Stimulated activated CD4-positive, alpha-beta T cell treated with anti-CD3 and anti-CD28 coated beads, Interleukin-1b, Interleukin-23, amount 100 ng/mL, for 24 hours (primary cell): ENCODE data around the gene AANAT.

Experiments
- DNase-seq, 4 experiments: peaks; one replicate each; pipeline ENCODE4 v3.0.0-alpha.2; 2020; ENCODE audit warnings: low read depth in 4 of 4, low spot score in 1 of 4

The AANAT gene

GRCh38 chr17:76468634-76469010, 1.2 kb downstream of the AANAT start:
- DNase-seq = no peak

DNA sequence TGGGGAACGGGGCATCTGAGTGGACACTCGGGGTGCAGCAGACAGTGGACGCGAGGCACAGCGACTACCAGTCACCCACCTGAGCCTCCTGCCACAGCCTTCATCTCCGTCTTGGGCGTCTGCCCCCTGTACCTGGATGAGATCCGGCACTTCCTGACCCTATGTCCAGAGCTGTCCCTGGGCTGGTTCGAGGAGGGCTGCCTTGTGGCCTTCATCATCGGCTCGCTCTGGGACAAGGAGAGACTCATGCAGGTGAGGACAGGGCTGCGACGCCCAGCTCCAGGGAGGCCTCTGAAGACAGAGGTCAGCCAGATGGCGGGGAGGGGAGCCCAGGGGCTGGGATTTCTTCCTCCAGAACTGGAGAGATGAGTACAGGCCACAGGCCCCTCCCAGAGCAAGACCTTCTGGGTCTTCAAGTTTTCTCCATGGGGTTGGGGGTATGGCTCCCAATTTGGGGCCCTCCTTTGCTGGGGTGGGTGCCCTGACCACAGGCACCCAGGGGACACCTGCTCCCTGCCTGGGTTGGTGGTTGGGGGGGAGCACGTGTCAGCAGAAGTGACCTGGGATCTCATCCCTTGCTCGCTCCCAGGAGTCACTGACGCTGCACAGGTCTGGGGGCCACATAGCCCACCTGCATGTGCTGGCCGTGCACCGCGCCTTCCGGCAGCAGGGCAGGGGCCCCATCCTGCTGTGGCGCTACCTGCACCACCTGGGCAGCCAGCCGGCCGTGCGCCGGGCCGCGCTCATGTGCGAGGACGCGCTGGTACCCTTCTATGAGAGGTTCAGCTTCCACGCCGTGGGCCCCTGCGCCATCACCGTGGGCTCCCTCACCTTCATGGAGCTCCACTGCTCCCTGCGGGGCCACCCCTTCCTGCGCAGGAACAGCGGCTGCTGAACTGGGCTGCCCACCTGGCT, 1.9 kb downstream of the AANAT start:
- DNase-seq = no peak

- DNase-seq = no peak
Observed at GRCh38 chr17:76469991-76470739, 2.8 kb downstream of the AANAT start.

DNA sequence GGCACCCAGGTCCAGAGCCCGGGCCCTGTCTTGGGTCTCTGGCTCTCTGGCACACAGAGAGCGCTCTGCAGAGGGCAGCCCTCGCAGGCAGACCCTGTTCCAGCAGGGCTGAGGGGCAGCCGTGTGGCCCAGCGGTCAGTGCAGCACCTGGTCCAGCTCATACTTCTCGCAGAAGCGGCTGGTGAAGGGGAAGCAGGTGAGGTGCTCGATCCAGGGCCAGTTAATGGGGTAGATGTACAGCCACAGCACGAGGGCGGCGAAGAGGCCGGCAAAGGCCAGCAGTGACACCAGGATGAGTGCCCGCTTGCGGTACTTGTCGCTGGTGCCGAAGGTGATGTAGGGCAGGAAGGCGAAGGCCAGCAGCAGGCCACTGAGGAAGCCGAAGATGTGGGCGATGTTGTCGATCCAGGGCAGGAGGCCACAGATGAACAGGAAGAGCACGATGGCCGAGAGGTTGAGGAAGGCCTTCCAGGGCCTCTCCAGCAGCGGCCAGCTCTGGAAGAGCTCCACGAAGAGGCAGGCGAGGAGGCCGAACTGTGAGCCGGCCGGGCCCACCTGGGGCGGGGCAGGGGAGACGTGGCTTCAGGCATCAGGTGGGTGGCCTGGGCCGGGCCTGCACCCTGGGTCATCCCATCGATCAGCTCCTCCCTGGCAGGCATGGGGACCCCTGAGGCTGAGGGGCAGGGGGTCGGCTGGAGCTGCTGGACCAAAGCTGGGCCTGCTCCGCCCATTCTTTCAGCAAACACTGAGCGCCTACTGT, 4.3 kb downstream of the AANAT start:
- no peak for DNase-seq

- no peak for DNase-seq
Observed at GRCh38 chr17:76472258-76472645, 4.8 kb downstream of the AANAT start.

DNA sequence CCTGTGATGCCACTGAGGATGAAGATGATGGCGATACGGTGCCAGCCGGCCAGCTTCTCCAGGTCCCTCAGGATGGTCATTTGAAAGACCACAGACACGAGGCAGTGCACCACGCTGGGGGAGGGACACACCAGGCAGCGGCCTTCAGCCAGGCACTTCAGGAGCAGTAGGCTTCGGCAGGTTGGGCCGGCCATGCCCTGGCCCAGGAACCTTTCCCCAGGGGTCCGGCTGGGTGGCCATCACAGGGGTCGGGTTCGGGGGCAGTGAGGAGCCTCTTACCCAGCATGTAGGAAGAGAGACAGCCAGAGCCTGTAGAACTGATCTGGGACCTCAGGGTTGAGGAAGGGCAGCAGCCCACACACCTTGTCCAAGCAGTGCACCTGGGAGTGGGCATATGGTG, 5.3 kb downstream of the AANAT start:
- no peak for DNase-seq

- DNase-seq = no peak
Observed at GRCh38 chr17:76473541-76473985, 6.2 kb downstream of the AANAT start.

GRCh38 chr17:76474238-76474637, 6.8 kb downstream of the AANAT start:
- no peak for DNase-seq

- DNase-seq = no peak
Observed at GRCh38 chr17:76474894-76475293, 7.5 kb downstream of the AANAT start.

DNA sequence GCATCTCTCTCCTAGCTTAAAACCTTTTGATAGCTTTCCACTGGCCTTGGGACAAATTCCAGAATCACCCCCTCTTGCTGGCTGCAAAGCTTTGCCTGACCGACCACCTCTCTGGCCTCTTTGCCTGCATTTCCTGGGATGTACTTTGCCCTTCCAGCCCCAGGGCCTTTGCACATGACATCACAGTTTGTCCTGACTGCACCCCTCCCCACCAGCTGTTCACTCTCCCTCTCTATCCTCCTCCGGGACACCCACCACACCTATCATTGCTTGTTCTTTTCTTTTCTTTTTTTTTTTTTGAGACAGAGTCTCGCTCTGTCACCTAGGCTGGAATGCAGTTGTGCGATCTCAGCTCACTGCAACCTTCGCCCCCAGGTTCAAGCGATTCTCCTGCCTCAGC, 7.9 kb downstream of the AANAT start:
- DNase-seq = no peak

DNA sequence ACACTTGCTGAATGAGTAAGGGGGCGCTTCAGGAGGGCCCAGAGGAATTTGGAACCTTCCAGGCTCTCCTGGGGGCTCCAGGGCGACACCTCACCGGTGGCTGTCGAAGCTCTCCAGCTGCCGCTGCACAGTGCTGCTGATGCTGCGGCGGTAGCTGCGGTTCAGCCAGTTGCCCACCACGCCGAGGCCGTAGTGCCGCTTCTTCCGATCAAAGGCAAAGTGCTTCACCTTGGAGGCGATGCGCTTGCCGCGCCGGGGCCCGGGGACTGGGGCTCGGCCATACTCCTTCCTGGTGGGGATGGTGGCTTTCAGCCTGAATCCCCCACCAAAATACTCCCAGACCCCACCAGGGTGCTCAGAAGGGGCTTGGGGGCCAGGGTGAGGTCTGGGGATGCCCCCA, 9.3 kb downstream of the AANAT start:
- no peak for DNase-seq

DNA sequence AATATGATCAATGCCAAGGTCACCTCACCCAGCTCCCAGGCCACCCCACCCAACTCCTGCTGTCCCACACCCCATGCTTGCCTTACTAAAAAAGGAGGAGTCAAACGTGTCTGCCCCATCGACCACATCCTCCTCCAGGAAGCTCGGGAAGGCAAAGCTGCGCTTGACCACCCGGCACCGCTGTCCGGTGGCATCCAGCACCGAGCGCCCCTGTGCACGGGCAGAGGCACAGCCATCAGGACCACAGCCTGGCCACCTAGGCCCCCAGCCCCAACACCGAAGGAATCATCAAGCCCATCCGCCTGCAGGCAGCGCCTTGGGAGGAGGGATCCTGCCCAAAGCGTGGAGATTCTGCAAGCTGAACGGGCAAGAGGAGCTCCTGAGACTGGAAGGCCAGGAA, 10.2 kb downstream of the AANAT start:
- DNase-seq = no peak

DNA sequence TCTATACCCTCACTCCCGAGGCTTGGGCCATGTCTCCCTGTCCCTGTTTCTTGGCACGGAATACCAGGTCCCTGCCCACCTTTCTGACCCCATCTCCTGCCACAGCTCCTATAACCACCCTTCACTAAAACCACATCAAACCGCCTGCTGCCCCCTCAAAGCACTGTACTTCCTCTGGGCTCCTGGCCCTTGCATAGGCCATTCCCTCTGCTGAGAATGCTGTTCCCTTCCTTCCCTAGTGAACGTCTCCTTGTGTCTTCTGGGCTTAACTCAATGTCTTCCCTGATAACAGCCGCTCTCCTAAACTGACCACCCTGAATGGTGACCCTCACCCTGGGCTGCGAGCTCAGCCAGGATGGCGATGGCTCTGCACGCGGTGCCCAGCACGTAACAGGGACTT, 10.7 kb downstream of the AANAT start:
- no peak for DNase-seq

DNA sequence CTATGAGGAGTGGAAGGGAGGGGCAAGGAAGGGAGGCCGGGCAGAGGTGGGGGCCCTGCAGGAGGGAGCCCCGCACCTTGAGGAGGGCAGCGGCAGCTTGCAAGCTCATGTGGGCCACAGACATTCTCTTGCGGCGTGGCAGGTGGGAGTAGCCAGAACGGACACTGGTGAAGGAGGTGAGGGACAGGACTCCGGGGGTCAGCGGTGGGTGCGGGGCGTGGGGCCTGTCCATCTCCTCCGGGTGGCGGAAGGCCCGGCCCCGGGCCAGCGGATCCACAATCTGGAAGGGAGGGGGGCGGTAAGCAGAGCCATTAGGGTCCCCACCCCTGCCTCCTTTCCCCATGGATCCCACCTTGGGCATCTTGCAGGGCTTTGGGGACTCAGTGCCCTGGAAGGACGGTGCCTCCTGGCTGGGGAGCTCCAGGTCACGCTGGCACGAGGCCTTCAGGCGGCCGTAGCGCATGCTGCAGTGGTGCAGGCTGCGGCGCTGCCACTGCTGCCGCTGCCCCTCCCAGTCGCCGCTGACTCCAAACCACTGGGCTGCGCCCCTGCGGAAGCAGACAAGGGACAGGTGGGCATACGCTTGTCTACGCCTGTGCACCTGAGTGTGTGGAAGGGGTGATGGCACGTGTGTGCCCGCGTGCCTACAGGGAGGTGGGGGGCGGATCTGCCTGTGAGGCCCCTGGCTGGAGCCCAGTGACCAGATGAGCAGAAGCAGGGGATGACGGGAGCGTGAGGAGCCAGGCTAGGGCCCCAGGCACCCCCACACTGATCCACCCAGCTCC, 11.5 kb downstream of the AANAT start:
- DNase-seq = no peak

DNA sequence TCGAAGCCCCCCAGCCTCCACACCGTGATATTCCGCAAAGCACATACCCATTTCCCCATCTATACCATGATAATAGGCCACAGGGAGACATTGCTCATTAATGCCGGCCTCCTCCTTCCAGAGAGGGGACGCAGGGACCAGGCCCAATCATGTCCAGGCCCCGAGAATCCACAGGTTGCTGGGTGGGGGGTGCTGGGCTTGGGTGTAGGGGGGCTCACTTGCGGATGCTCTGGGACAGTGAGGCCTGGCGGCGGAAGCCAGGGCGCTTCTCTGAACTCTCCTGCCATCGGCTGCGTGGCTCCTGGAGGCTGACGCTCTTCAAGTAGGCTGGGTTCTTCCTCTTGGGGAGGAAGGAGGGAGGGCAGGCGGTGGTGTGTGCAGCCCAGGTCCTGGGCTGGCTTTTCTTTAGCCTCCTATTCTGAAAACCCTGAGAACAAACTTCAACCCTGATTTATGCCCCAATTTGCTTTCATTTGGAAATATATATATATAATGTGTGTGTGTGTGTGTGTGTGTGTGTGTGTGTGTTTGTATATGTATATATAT, 12.2 kb downstream of the AANAT start:
- DNase-seq = no peak

DNA sequence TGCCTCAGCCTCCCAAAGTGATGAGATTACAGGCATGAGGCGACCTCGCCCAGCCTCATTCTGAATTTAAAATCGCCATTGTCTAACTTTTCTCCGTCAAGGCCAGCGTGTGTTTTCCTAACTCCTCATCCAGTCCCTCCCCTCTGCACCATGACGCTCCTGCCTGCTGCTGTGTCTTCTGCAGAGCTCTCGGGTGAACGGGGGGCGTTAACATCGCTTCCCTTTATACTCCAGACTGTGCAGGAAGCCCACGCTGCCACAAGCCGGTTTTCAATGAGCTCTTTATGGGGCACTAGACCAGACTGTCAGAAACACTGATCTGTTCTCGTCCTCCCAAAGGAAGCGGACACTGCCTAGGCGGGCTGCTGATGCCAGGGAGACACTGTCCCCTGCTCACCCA, 13.2 kb downstream of the AANAT start:
- no peak for DNase-seq

DNA sequence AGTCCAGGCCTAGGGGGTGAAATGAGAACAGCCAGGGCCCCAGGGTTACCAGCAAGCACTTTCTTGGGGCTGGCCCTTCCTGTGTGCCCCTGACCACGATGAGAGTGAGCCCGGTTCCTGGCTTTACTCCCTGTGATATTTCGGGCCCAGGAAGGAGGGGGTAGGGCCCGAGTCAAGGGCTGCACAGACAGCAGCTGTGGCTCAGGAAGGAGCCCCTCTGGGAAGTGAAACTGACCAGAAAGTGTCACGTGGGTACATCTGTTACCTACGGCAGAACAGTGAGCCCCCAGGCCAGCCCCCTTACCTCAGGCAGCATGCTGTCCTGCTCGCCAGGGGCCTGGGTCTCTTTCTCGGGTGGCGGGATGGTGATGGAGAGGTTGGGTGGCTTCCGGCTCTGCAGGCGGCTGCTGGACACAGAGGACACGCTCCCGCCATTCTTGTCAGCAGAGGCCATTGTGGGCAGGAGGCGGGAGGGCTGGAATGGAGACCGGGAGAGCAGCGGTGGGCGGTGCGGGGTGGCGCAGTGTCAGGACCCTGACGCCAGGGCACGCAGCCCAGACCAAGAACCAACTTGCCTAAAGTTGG, 13.8 kb downstream of the AANAT start:
- no peak for DNase-seq

DNA sequence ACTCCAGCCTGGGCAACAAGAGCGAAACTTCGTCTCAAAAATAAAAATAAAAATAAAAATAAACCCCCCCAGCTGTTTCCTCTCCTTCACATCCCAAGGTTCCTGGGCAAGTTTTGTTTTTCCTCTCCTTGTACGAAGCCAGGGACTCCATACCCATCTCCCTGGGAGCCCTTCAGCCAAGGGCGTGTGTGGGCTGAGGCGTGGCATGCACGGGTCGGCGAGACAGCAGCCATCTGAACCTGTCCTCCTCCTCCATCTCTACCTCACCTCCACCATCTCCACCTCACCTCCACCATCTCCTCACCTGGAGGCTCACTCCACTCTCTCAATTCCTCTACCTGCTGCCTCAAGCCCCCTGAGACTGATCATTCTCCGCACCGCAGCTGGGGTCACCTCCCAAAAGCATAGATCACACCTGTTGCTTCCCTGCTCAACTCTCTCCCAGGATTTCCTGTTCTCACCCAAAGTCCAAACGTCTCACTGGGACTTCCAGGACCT, 16.9 kb downstream of the AANAT start:
- DNase-seq = no peak

DNA sequence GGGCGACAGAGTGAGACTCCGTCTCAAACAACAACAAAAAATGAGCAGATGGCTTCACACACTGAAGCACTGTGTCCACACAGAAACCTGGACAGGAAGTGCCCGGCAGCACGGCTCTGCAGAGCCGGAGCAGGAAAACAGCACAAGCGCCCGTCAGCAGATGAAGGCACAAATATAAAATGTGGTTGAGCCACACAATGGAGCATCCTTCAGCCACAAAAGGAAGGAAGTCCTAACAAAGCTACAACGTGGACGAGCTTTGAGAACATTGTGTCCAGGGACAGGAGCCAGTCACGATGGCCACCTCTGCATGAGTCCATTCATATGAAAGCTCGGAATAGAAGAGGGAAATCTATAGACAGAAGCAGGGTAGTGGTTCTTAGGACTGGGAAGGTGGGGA, 18.2 kb downstream of the AANAT start:
- no peak for DNase-seq
